Measurements from ENCODE around the gene DDOST.

DDOST gene

GRCh38 chr1:20661207-20662109 lies at the start of gene DDOST:
TSS of gene DDOST (minus strand) at chr1:20661369. CDS start at chr1:20661350, 19 bp downstream.
- TF ChIP-seq CTCF (IDR thresholded peaks at IDR 0.05), result peak; percentile 55

GRCh38 chr1:20710469-20711284 lies 49.5 kb upstream of the DDOST start:
- TF ChIP-seq CTCF (IDR thresholded peaks at IDR 0.05), result no peak
- no peak overlapping the region for H3K27ac ChIP-seq
- no peaks in the 10 kb centered on the region for H3K9me3 ChIP-seq
- no peaks in the 10 kb centered on the region for H3K36me3 ChIP-seq
- no peak overlapping the region for H3K4me3 ChIP-seq (ENCODE audit: low read depth in 1 of 2, low read length in 1 of 2)
- peaks cover 10% of the 10 kb centered on the region for H3K27me3 ChIP-seq
- H3K4me1 ChIP-seq (ENCODE audit: control insufficient read depth in 1 of 2, insufficient read depth in 1 of 2, low read depth in 1 of 2, low read length in 1 of 2), result peaks cover 0 to 5% of the 10 kb centered on the region in 2 experiments

More at GRCh38 chr1:20661207-20662109, at the start of gene DDOST:
- H3K36me3 ChIP-seq, result peaks cover 14% of the 10 kb centered on the region
- H3K4me3 ChIP-seq (ENCODE audit: low read depth in 1 of 2, low read length in 1 of 2), result peak within 1 kb of the TSS; percentile 84 to 86
- H3K4me1 ChIP-seq (ENCODE audit: control insufficient read depth in 1 of 2, insufficient read depth in 1 of 2, low read depth in 1 of 2, low read length in 1 of 2), result peaks cover 16% of the 10 kb centered on the region in 2 experiments
- H3K9me3 ChIP-seq, result no peaks in the 10 kb centered on the region
- no peaks in the 10 kb centered on the region for H3K27me3 ChIP-seq
- peak within 1 kb of the TSS; percentile 65 for H3K27ac ChIP-seq

GRCh38 chr1:20709868-20710267 lies 48.7 kb upstream of the DDOST start:
- H3K4me3 ChIP-seq (ENCODE audit: low read depth in 1 of 2, low read length in 1 of 2), result no peak overlapping the region
- no peaks in the 10 kb centered on the region for H3K9me3 ChIP-seq
- no peaks in the 10 kb centered on the region for H3K36me3 ChIP-seq
- no peak overlapping the region for H3K27ac ChIP-seq
- H3K27me3 ChIP-seq, result peaks cover 1% of the 10 kb centered on the region
- TF ChIP-seq CTCF (IDR thresholded peaks at IDR 0.05), result no peak
- peaks cover 0 to 5% of the 10 kb centered on the region in 2 experiments for H3K4me1 ChIP-seq (ENCODE audit: control insufficient read depth in 1 of 2, insufficient read depth in 1 of 2, low read depth in 1 of 2, low read length in 1 of 2)

- Histone ChIP-seq H3K36me3 (no peaks in the 10 kb centered on the region), H3K4me1 (ENCODE audit: control insufficient read depth in 1 of 2, insufficient read depth in 1 of 2, low read depth in 1 of 2, low read length in 1 of 2) (peaks cover 0 to 5% of the 10 kb centered on the region in 2 experiments), H3K27me3 (no peaks in the 10 kb centered on the region), H3K4me3 (ENCODE audit: low read depth in 1 of 2, low read length in 1 of 2) (no peak overlapping the region), H3K9me3 (no peaks in the 10 kb centered on the region), H3K27ac (no peak overlapping the region)
- no peak for TF ChIP-seq CTCF (IDR thresholded peaks at IDR 0.05)
These were observed 47.7 kb upstream of the DDOST start for GRCh38 chr1:20708891-20709290.

- no peak overlapping the region for H3K4me3 ChIP-seq (ENCODE audit: low read depth in 1 of 2, low read length in 1 of 2)
- H3K36me3 ChIP-seq, result no peaks in the 10 kb centered on the region
- peaks cover 0 to 5% of the 10 kb centered on the region in 2 experiments for H3K4me1 ChIP-seq (ENCODE audit: control insufficient read depth in 1 of 2, insufficient read depth in 1 of 2, low read depth in 1 of 2, low read length in 1 of 2)
- no peak for TF ChIP-seq CTCF (IDR thresholded peaks at IDR 0.05)
- H3K27ac ChIP-seq, result no peak overlapping the region
- H3K27me3 ChIP-seq, result no peaks in the 10 kb centered on the region
- no peaks in the 10 kb centered on the region for H3K9me3 ChIP-seq
These were observed 46.9 kb upstream of the DDOST start for GRCh38 chr1:20708057-20708456.

Measured in neutrophil (primary cell).